22Rv1 (cell line): ENCODE measurements around the gene CACHD1.
"Not testable (repeated sequence)": the region's sequence is repeated elsewhere in the genome, so short reads cannot be mapped to it uniquely, and the experiment has no call there.

ENCODE experiments used
- H3K27ac ChIP-seq: fragments of 450-650 bp; 2 replicates; pipeline ENCODE4 v1.5.1; 2017
- CTCF ChIP-seq: fragments of 450-650 bp; IDR thresholded peaks from 2 replicates; pipeline ENCODE4 v1.5.1; 2017; ENCODE audit warnings: mild to moderate bottlenecking
- ZFX ChIP-seq: fragments of 450-650 bp; IDR thresholded peaks from 2 replicates; pipeline ENCODE4 v1.6.1; 2017; ENCODE audit warnings: antibody characterized with exemption, borderline replicate concordance

Gene CACHD1

GRCh38 chr1:64601207-64601606, 131.3 kb downstream of the CACHD1 start:
- no peak overlapping the region for H3K27ac ChIP-seq

GRCh38 chr1:64608005-64608650, 138.2 kb downstream of the CACHD1 start:
- TF ChIP-seq ZFX (no peak), CTCF (no peak)
- no peak overlapping the region for H3K27ac ChIP-seq

More at GRCh38 chr1:64601207-64601606, 131.3 kb downstream of the CACHD1 start:
- TF ChIP-seq ZFX (no peak), CTCF (no peak)

- no peak overlapping the region for H3K27ac ChIP-seq
Observed at GRCh38 chr1:64608651-64609048, 138.7 kb downstream of the CACHD1 start.

GRCh38 chr1:64610950-64611349, 141.0 kb downstream of the CACHD1 start:
- not testable (repeated sequence) for H3K27ac ChIP-seq

More at GRCh38 chr1:64608651-64609048, 138.7 kb downstream of the CACHD1 start:
- TF ChIP-seq CTCF (no peak), ZFX (no peak)

- no peak overlapping the region for H3K27ac ChIP-seq
- TF ChIP-seq ZFX: no peak
- TF ChIP-seq CTCF: no peak
Observed at GRCh38 chr1:64616039-64616438, 146.1 kb downstream of the CACHD1 start.

- no peak for TF ChIP-seq ZFX
- no peak for TF ChIP-seq CTCF
- H3K27ac ChIP-seq: no peak overlapping the region
Observed at GRCh38 chr1:64623750-64624191, 153.8 kb downstream of the CACHD1 start.

- no peak overlapping the region for H3K27ac ChIP-seq
- TF ChIP-seq ZFX: no peak
- no peak for TF ChIP-seq CTCF
Observed at GRCh38 chr1:64624218-64624713, 154.3 kb downstream of the CACHD1 start.
